Gastrocnemius medialis (tissue), 4 donors: ENCODE data around the gene TUBB1. TPM values are rescaled to one million over a fixed set of nuclear protein-coding genes. Genes with fewer than 3 reads are reported as not detected.

ENCODE experiments used
- ATAC-seq, 2 donors: fragments of 150-250 bp; one replicate each; pipeline ENCODE4 v1.9.1; 2016
- DNase-seq, 2 donors: peaks; one replicate each; pipeline ENCODE4 v3.0.0-alpha.2; 2019
- H3K27ac ChIP-seq, 4 donors: fragments of 200-600 bp; sonication (generic); 1 replicate in 1 of 4; 2 replicates in 3 of 4; pipeline ENCODE4 v1.5.1; 2016 to 2018; ENCODE audit warnings: mild to moderate bottlenecking in 2 of 4, moderate library complexity in 1 of 4
- H3K27me3 ChIP-seq, 3 donors: fragments of 200-600 bp; sonication (generic) in 2 of 3; 1 replicate in 1 of 3; 2 replicates in 2 of 3; pipeline versions ENCODE4 v1.5.1 to v1.6.0; 2016 to 2019; ENCODE audit warnings: mild to moderate bottlenecking in 1 of 3, moderate library complexity in 1 of 3
- H3K36me3 ChIP-seq, 2 donors: fragments of 200-600 bp; sonication (generic) in 1 of 2; one replicate each; pipeline ENCODE4 v1.5.1; 2017 to 2018
- H3K4me1 ChIP-seq, 2 donors: fragments of 200-600 bp; sonication (generic) in 1 of 2; one replicate each; pipeline ENCODE4 v1.5.1; 2016 to 2017; ENCODE audit warnings: mild to moderate bottlenecking in 2 of 2
- H3K4me3 ChIP-seq, 4 donors: fragments of 200-600 bp; sonication (generic) in 3 of 4; 1 replicate in 1 of 4; 2 replicates in 3 of 4; pipeline ENCODE4 v1.5.1; 2016 to 2019; ENCODE audit warnings: mild to moderate bottlenecking in 2 of 4
- H3K9me3 ChIP-seq, 3 donors: fragments of 200-600 bp; sonication (generic) in 2 of 3; 1 replicate in 1 of 3; 2 replicates in 2 of 3; pipeline ENCODE4 v1.5.1; 2016 to 2019
- CTCF ChIP-seq, 5 experiments: fragments of 450-650 bp in 3 of 5; fragments of 200-600 bp in 2 of 5; sonication (generic) in 2 of 5; IDR thresholded peaks in 4 of 5; conservative IDR thresholded peaks in 1 of 5; 1 replicate in 4 of 5; 2 replicates in 1 of 5; pipeline ENCODE4 v1.5.1; 2016 to 2019; ENCODE audit warnings: antibody characterized with exemption in 5 of 5, mild to moderate bottlenecking in 3 of 5, moderate library complexity in 3 of 5
- POLR2A ChIP-seq, 2 donors: fragments of 450-650 bp; IDR thresholded peaks; one replicate each; pipeline ENCODE4 v1.6.1; 2017; ENCODE audit warnings: antibody characterized with exemption in 2 of 2, mild to moderate bottlenecking in 2 of 2, moderate library complexity in 2 of 2
- in situ Hi-C, 4 donors: fragments of 200-750 bp; cut with MboI; loops; one replicate each; pipeline versions ENCODE4 v1.15.0 to v1.8.0; 2017; ENCODE audit warnings: low sequenced_read_pairs in 4 of 4
- intact Hi-C: fragments of 100-400 bp; cut with DNase I; formaldehyde crosslinking; loops from one replicate; pipeline ENCODE4 v1.15.1; 2023; ENCODE audit warnings: low total_unique reads
- total RNA-seq, 4 donors: library from RNA; depleted of rRNA; stranded (reverse); fragments of >200 nt; gene quantifications; one replicate each; pipeline versions ENCODE4 v1.1.0 to v1.2.3, GENCODE V29; 2016

The TUBB1 gene
- total RNA-seq = under 1 TPM in 1 of 4 donors, not detected in 3; 0.07 TPM

GRCh38 chr20:59019217-59019616 lies at the start of gene TUBB1:
TSS of gene TUBB1 (plus strand) at chr20:59019429. CDS start at chr20:59019523, 94 bp downstream.
- no peaks in the 10 kb centered on the region for H3K4me1 ChIP-seq
- H3K4me3 ChIP-seq = no peak within 1 kb of the TSS
- TF ChIP-seq POLR2A (IDR thresholded peaks at IDR 0.05) (no peak), CTCF (IDR thresholded peaks at IDR 0.05 in 4 of 5, conservative IDR thresholded peaks at IDR 0.05 in 1 of 5) (no peak)
- in situ Hi-C loops = no loop called here
- no peaks in the 10 kb centered on the region for H3K9me3 ChIP-seq
- no peak within 1 kb of the TSS for H3K27ac ChIP-seq
- no peak for DNase-seq
- intact Hi-C loops = no loop called here
- no peak for ATAC-seq
- H3K36me3 ChIP-seq = peaks cover 0 to 6% of the 10 kb centered on the region in 2 donors
- H3K27me3 ChIP-seq = no peaks in the 10 kb centered on the region

DNA sequence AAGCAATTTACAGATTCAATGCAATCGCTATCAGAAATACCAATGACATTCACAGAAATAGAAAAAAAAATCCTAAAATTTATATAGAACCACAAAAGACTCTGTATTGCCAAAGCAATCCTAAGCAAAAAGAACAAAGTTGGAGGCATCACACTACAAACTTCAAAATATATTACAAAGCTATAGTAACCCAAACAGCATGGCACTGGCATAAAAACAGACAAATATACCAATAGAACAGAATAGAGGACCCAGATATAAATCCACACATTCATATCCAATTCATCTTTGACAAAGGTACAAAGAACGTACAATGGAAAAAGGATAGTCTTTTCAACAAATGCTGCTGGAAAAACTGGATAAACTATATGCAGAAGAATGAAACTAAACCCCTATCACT lies 49.8 kb upstream of the TUBB1 start:
- Histone ChIP-seq H3K4me1 (no peaks in the 10 kb centered on the region), H3K36me3 (no peaks in the 10 kb centered on the region), H3K27me3 (no peaks in the 10 kb centered on the region), H3K4me3 (no peak overlapping the region), H3K9me3 (peaks cover 0 to 10% (median 0%) of the 10 kb centered on the region in 3 donors), H3K27ac (no peak overlapping the region)
- TF ChIP-seq POLR2A (IDR thresholded peaks at IDR 0.05) (no peak), CTCF (IDR thresholded peaks at IDR 0.05 in 4 of 5, conservative IDR thresholded peaks at IDR 0.05 in 1 of 5) (no peak)
- no peak for ATAC-seq
- intact Hi-C loops (no loop called here), in situ Hi-C loops (no loop called here)
- DNase-seq = no peak

DNA sequence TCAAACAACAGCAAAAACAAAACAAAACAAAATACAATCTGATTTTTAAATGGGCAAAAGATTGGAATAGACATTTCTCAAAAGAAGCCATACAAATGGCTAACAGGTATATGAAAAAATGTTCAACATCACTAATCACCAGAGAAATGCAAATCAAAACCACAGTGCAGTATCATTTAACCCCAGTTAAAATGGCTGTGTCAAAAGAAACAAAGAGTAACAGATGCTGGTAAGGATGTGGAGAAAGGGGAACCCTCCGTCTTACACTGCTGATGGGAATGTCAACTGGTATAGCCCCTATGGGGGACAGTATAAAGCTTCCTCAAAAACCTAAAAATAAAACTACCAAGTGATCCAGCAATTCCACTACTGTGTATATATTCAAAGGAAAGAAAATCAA lies 49.1 kb upstream of the TUBB1 start:
- TF ChIP-seq POLR2A (IDR thresholded peaks at IDR 0.05) (no peak), CTCF (IDR thresholded peaks at IDR 0.05 in 4 of 5, conservative IDR thresholded peaks at IDR 0.05 in 1 of 5) (no peak)
- Histone ChIP-seq H3K4me3 (no peak overlapping the region), H3K9me3 (peaks cover 0 to 10% (median 0%) of the 10 kb centered on the region in 3 donors), H3K27ac (no peak overlapping the region), H3K36me3 (no peaks in the 10 kb centered on the region), H3K27me3 (no peaks in the 10 kb centered on the region), H3K4me1 (no peaks in the 10 kb centered on the region)
- in situ Hi-C loops = no loop called here
- ATAC-seq (no peak), DNase-seq (no peak)
- intact Hi-C loops = no loop called here

- in situ Hi-C loops = no loop called here
- H3K36me3 ChIP-seq = no peaks in the 10 kb centered on the region
- no peak for ATAC-seq
- peaks cover 0 to 10% (median 0%) of the 10 kb centered on the region in 3 donors for H3K9me3 ChIP-seq
- TF ChIP-seq CTCF (IDR thresholded peaks at IDR 0.05 in 4 of 5, conservative IDR thresholded peaks at IDR 0.05 in 1 of 5) (no peak), POLR2A (IDR thresholded peaks at IDR 0.05) (no peak)
- H3K4me1 ChIP-seq = no peaks in the 10 kb centered on the region
- no peak for DNase-seq
- H3K4me3 ChIP-seq = no peak overlapping the region
- no peaks in the 10 kb centered on the region for H3K27me3 ChIP-seq
- intact Hi-C loops = no loop called here
- H3K27ac ChIP-seq = no peak overlapping the region
Observed at GRCh38 chr20:58971429-58971828, 47.8 kb upstream of the TUBB1 start.

DNA sequence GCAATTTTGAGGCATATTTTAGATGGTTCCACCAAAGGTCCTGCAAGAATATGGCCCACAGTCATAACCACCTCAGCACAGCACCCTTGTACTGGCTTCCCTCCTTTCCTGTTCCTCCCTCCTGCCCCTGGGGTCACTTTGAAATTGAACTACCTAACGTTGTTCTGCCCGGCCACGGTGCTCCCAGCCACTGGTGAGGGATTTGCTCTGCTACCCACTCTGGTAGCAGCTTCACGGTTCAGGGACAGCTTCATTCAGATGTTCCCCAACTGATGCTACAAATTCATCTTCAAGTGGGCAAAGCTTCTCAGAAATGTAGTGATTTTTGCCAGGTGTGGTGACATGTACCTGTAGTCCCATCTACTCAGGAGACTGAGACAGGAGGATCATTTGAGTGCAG lies 46.0 kb upstream of the TUBB1 start:
- TF ChIP-seq CTCF (IDR thresholded peaks at IDR 0.05 in 4 of 5, conservative IDR thresholded peaks at IDR 0.05 in 1 of 5) = no peak
- no peak for TF ChIP-seq POLR2A (IDR thresholded peaks at IDR 0.05)
- ATAC-seq = no peak
- in situ Hi-C loops = no loop called here

More for the DNA sequence above, 46.0 kb upstream of the TUBB1 start:
- DNase-seq = no peak
- Histone ChIP-seq H3K27me3 (no peaks in the 10 kb centered on the region), H3K9me3 (peaks cover 0 to 10% (median 0%) of the 10 kb centered on the region in 3 donors), H3K4me1 (no peaks in the 10 kb centered on the region), H3K4me3 (no peak overlapping the region), H3K36me3 (no peaks in the 10 kb centered on the region), H3K27ac (no peak overlapping the region)
- intact Hi-C loops = no loop called here
